Measurements from ENCODE around the gene DGKI.

The DGKI gene

DNA sequence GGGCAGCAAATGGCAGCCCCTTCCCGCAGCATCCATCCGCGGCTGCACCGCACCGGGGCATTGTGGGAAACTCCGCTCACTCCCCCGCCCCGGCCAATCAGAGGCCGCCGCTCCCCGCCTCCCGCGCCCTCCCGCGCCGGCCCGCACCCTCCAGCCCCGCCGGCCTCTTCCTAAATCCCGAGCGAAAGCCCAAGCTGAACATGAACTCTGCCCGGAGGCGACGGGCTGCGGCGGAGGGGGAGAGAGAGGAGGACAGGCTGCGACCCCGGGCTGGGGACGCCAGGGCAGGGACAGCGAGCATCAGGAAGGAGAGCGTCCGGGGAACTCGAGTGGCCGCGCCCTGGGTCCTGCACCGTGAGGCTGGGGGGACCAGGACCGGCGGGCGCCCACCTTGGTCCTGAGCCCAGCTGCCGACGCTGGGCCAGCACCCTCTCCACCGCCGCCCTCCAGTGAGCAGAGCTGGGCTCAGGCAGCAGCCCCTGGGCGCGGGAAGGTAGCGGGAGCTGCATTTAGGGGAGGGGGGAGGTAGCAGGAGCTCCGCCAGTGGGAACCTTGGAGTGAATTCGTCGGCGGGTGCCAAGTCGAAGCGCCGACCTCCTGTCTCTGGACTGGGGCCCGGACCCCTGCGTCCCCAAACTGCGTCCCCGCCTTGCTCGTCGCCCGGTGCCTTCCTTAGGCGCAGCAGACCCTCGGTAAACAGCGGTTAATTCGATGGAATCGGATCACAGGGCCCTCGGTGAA lies at the start of gene DGKI:
Gene DGKI, minus strand, starts transcription at position 148 of the 741 bp plus-strand sequence.
- DNase-seq = peak in 48 of 51 donors; percentile 20 to 86 (median 62)

DNA sequence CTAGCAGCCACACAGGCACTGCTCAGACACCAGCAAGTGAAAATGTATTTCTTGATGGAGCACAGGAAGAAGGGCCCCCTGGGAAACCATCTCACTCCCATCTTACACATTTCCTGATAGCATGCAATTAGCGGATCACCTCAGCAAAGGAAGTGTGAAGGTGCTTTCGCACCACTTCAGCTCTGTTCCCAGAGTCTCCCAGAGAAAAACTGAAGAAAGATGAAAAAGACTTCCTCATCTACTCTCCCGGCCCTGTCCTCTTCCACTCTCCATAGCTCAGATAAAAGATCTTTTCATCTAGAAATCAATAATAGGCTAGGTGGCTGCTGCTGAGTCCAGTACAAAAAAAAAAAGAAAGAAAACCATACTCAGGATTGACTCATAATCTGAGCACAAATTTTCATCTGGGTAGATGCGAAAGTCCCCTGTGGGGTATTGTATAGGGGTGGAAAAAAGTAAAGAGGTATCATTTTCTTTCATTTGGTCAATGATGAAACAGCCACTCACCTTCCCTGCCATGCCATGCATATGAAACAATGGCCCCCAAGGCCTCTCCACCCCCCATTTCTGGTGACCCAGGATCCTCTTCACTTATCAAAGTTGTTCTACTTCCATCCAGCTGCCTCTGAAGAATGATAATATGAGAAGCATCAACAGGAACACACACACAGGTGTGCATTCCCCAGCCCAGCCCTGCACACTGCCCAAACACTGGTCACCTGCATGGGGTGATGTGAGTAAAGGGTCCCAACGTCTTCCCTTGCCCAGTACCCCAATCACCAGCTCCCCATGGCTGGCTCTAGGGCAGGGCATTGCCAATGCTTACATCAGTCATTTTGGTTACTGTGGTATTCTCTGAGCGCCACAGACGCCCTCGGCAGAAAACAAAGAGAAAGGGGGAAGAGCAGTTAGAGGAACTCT lies 48.8 kb upstream of the DGKI start:
- DNase-seq = no peak

GRCh38 chr7:137893143-137893742 lies 46.5 kb upstream of the DGKI start:
- DNase-seq = no peak

DNA sequence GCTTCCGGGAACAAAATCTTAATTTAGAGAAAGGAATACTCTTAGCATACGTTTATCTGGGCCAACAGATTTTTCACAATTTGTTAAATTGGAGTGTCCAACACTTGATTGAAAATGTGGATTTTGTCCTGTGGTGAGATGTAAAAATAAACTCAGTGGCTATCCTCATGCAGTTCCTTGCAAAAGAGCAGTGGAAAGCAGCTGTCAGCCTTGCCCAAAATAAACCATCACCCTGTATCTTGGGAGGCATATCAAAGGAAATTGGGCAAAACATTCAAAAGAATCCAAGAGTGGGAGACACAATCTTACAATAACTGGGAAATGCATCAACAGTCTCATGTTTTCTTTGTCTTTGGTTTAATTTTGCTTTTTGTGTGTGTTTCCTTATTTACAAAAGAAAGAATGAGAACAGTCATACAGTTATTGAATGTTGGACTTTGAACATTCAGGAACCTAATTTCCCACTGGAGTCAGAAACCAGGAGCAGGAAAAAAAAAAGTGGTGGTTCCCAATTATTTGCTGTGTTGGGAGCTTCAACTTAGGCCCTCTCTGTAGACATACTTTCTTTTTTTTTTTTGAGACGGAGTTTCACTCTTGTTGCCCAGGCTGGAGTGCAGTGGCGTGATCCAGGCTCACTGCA lies 44.4 kb upstream of the DGKI start:
- no peak for DNase-seq

DNA sequence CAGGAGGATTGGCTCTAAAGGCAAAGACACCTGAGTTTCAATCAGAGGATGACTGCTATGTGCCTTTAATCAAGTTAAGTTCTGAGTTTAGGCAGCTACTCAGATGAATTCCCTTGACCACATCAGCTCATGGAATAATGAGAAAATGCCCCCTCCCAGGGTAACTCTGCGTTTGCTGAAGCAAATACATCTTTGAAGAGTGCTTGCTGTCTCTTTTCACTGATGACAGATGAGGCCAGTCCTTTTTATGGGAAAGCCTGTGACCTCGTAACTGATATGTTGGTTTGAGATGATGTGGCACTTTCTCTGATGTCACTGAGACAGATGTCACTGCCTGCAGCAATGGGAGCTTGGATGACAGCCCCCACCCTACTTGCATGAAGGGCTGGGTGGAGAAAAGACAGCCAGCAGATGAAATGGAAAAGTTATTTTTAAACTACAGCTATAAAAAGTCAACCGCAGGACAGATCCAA lies 43.7 kb upstream of the DGKI start:
- DNase-seq = no peak

- DNase-seq = no peak
Observed at GRCh38 chr7:137888241-137888640, 41.5 kb upstream of the DGKI start.

GRCh38 chr7:137886746-137887145 lies 40.0 kb upstream of the DGKI start:
- DNase-seq = no peak

- DNase-seq = no peak
Observed at GRCh38 chr7:137886281-137886680, 39.5 kb upstream of the DGKI start.

DNA sequence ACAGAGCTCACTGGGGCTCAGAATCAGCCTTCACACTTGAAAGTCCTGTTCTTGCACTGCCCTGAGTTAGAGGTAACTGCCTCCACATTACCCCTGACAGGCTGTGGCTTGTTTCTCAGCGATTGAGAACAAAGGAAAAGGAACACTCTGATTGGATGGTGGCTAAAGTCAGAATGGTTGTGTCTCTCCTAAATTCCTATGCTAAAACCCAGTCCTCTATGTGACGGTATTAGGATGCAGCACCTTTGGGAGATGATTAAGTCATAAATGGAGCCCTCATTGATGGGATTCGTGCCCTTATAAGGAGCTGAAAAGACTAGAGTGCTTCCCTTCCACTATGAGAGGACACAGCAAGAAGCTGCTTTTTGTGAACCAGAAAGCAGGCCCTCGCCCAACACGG lies 38.9 kb upstream of the DGKI start:
- no peak for DNase-seq

- DNase-seq = no peak
Observed at GRCh38 chr7:137882806-137883205, 36.0 kb upstream of the DGKI start.

- no peak for DNase-seq
Observed at GRCh38 chr7:137882261-137882668, 35.5 kb upstream of the DGKI start.

- DNase-seq = no peak
Observed at GRCh38 chr7:137881607-137882260, 35.0 kb upstream of the DGKI start.

- DNase-seq = no peak
Observed at GRCh38 chr7:137880432-137880831, 33.7 kb upstream of the DGKI start.

DNA sequence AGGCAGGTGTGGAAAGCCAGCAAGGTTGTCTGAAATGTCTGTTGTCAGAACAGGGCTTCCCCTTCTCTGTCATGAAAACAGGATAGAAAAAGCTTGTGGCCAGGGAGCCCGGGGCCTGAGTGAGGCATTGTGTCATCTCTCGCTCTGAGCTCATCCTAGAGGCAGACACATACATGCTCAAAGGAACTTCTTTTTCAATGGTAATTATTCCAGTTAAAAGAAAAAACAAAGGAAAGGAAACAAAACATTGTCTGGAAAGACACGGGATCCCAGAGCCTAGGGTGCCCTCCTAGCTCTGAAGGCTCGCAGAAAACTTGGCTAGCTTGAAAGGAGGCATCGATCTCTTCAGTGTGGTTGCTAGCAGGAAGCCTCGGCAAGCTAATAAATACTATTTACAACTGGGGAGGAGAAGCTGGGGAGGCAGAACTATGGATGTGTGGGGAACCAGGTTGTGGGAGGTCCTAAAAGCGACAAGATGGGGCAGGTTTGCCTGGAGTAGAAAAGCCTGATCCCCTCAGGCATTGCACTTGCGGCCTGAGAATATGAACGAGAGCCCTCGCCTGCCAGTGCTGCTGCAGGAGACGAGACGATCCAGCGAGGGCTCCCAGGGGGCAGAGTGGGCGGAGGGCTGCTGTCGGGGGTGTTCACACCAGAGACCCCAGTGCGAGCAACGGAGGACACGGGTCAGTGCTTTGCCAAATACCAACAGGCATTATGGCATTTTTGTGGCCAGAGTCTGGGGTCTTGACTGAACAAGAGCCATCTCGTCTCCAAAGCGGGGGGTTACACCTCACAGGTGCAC lies 32.8 kb upstream of the DGKI start:
- DNase-seq = peak in 2 of 51 donors; percentile 15 to 17

DNA sequence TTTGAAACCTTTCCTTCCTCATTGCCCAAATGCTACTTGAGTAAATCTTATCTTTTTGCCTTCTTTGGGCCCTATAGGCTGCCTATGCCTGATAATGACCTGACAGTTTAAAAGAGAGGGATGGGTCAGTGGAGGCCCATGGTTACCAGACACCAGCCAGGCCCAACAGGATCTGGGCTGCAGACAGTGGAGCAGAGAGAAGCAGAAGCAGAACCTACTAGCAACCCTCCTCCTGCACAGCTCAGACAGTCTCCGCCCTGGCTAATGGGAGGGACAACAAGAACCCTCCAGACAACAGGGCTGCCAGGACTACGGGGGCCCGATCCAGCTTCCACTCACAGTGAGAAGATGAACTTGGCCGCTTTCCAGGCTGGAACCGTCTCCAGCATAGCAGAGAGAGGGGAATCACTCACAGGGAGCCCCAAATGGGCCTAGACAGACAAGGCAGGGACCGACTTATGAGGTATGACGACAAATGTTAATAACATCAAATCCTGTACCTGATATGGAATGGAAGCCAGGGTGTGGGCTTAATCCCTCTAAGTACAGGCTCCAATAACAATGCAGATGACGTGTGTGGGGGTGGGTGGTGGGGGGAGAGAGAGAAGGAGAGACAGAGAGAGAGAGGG lies 31.7 kb upstream of the DGKI start:
- DNase-seq = peak in 4 of 51 donors; percentile 9 to 33 (median 16)

DNA sequence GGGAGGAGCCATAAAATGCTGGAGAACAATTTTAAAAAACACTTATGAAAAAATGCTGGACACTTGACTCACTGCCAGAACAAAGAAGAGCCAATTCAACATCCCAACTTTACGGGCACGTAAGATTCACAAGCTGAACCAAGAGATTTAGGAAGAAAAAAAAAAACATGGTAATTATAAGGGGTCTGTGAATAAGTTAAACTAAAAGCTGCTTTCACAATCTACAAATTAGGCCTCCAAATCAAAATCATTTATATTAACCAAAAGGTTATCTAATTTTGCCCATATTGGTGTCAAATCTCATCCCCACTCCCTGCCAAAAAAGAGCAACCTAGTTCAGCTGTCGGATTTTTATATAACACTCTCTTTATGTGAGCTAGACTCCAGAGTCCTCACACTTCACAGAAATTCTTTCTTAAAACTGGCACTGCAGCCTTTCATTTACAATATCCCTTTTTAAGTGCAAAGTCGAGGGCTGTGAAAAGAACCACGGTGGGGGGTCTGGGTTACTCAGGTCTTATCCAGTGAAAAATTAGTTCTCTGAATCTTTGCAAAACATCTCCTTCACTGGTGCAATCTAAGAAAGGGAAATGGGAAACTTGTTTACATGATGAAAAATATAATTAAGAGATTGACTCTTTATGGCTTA lies 30.4 kb upstream of the DGKI start:
- DNase-seq = no peak

DNA sequence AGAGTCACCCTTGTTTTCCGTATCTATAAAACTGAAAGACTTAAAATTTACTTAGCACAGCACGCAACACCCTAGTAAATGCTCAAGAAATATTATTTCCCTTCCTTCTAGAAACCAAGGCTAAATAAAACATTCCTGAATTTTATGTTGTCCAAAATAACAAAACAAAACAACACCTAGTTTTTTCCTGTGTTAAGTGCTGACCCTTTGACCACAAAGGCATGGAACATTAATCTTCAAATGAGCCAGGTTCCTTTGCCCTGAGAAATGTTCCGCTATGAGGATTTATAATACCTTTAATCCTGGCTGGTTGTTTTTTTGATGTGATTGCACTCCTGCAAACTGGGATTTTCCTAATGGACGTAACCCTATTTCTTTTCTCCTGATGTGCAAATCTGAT lies 29.0 kb upstream of the DGKI start:
- DNase-seq = no peak

GRCh38 chr7:137873979-137874777 lies 27.4 kb upstream of the DGKI start:
- DNase-seq = no peak

Data from hypothalamus (tissue), 51 donors.